Measurements from ENCODE around the gene EN2. TPM values are rescaled to one million over a fixed set of nuclear protein-coding genes. Genes with fewer than 3 reads are reported as not detected.

Gene EN2
- total RNA-seq, 2 donors from 2014 or later: not detected

DNA sequence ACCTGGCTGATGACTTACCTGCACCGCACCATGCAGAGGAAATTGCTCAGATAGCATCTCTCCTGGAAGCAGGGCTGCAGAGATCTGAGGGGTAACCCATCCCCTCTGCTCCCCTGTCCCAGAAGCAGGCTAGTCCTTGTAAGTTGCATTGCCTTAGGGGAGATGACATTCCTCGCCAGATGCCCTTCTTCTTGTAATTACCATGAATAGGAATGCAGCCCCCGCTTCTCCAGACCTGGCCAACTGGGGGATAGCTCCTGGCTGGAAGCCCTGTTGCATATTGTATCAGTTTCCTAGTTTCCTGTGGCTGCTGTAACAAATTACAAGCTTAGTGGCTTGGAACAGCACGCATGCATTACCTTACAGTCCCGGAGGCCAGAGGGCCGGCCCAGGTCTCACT, 47.5 kb upstream of the EN2 start:
- TF ChIP-seq CTCF (conservative IDR thresholded peaks at IDR 0.05): no peak
- Mint-ChIP-seq H3K4me3 (no peak overlapping the region), H3K4me1 (peaks cover 10% of the 10 kb centered on the region), H3K27ac (no peak overlapping the region), H3K9me3 (no peaks in the 10 kb centered on the region), H3K27me3 (ENCODE audit: insufficient read depth) (peaks cover 51% of the 10 kb centered on the region), H3K36me3 (ENCODE audit: low read depth) (no peaks in the 10 kb centered on the region)
- H3K4me3 ChIP-seq (ENCODE audit: low read length): no peak overlapping the region
- 60 to 89% methylated on average over 1 to 6 of the region's 6 CpGs for WGBS, 2 experiments (ENCODE audit: insufficient coverage in 1 of 2, insufficient read length in 1 of 2)
- no peaks in the 10 kb centered on the region for H3K9me3 ChIP-seq (ENCODE audit: control insufficient read depth, low read length)
- H3K27me3 ChIP-seq (ENCODE audit: control insufficient read depth, insufficient read depth, low read length, poor library complexity, severe bottlenecking): peaks cover 24% of the 10 kb centered on the region
- no peak overlapping the region for H3K9ac ChIP-seq (ENCODE audit: extremely low read depth, low read length, poor library complexity, severe bottlenecking)
- H3K27ac ChIP-seq (ENCODE audit: low read depth, low read length): no peak overlapping the region
- no peaks in the 10 kb centered on the region for H3K36me3 ChIP-seq (ENCODE audit: control insufficient read depth, insufficient read depth, low read length)
- peaks cover 6% of the 10 kb centered on the region for H3K4me1 ChIP-seq (ENCODE audit: control insufficient read depth, insufficient read depth, low read length)
- DNase-seq: peak; percentile 65

DNA sequence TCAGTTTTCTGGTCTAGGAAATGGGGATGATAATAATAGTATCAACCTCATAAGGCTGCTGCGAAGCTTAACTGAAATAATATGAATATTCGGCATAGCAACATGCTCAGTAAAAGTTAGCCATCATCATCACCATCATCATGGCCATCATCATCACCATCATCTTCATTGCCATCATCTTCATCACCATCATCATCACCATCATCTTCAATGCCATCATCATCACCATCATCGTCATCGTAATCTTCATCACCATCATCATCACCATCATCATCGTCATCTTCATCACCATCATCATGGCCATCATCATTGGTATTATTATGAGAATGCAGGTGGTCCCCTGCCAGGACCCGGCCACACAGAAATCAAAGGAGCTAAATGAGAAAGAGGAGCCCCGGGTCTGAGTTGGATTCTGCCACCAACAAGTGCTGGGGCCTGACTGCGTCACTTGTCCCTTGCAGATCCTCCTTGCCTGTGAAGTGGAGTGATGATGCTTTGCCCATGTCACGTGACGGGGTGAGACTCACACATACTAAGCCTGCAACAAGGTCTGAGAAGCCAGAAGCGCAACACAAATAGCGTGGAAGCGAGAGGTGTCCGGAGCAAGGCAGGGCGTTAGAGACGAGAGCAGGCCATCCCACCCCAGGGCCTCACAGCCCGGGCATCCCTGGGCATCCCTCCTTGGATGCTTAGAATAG, 46.1 kb upstream of the EN2 start:
- TF ChIP-seq CTCF (conservative IDR thresholded peaks at IDR 0.05): no peak
- no peaks in the 10 kb centered on the region for H3K36me3 Mint-ChIP-seq (ENCODE audit: low read depth)
- H3K27ac Mint-ChIP-seq: no peak overlapping the region
- no peak for DNase-seq
- H3K27ac ChIP-seq (ENCODE audit: low read depth, low read length): no peak overlapping the region
- H3K27me3 ChIP-seq (ENCODE audit: control insufficient read depth, insufficient read depth, low read length, poor library complexity, severe bottlenecking): peaks cover 24% of the 10 kb centered on the region
- H3K4me1 ChIP-seq (ENCODE audit: control insufficient read depth, insufficient read depth, low read length): peaks cover 6% of the 10 kb centered on the region
- no peaks in the 10 kb centered on the region for H3K9me3 Mint-ChIP-seq
- no peak overlapping the region for H3K4me3 ChIP-seq (ENCODE audit: low read length)
- H3K4me1 Mint-ChIP-seq: peaks cover 10% of the 10 kb centered on the region
- H3K36me3 ChIP-seq (ENCODE audit: control insufficient read depth, insufficient read depth, low read length): no peaks in the 10 kb centered on the region
- WGBS, 2 experiments (ENCODE audit: insufficient coverage in 1 of 2, insufficient read length in 1 of 2): 88 to 96% methylated on average over 13 to 17 of the region's 17 CpGs
- no peak overlapping the region for H3K9ac ChIP-seq (ENCODE audit: extremely low read depth, low read length, poor library complexity, severe bottlenecking)
- H3K27me3 Mint-ChIP-seq (ENCODE audit: insufficient read depth): peaks cover 52% of the 10 kb centered on the region
- no peak overlapping the region for H3K4me3 Mint-ChIP-seq
- H3K9me3 ChIP-seq (ENCODE audit: control insufficient read depth, low read length): no peaks in the 10 kb centered on the region

DNA sequence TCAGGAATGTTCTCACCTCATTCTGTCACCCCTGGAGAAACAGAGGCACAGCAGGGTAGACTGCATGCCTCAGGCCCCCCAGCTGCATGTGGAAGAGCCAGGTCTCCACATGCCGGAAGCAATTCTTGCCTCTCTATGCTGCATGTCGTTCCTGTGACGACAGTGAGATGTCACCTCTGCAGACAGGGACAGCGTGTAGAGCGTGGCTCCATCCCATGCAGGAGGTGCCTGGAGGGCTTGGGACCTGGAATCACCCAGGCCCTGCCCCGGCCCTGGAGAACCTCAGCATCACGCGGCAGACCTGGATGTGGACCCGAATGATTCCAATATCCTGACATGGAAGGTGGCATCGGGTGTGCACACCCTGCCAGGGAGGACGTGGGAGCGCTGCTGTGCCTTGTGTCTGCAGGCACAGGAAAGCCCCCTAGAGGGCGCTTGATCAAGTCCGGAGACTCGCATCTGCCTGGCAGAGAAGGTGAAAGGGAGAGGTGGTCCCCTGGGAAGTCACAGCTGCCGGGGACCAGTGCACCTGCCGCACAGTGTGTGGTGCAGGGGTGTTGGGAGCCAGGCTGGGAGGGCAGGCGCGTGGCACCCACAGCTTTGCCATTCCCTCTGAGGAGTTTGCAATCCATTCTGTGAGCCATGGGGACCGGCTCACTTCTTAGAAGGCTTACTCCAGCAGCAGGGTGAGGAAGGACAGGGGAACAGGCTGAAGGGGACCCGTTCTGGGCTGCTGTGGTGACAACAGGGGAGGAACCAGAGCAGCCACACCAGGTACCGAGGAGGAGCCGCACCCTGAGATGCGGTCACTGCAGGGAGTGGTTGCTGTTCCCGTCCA, 45.3 kb upstream of the EN2 start:
- Mint-ChIP-seq H3K4me1 (peaks cover 14% of the 10 kb centered on the region), H3K27me3 (ENCODE audit: insufficient read depth) (peaks cover 52% of the 10 kb centered on the region)
- DNase-seq: peak; percentile 92

More for the DNA sequence above, 45.3 kb upstream of the EN2 start:
- no peaks in the 10 kb centered on the region for H3K36me3 Mint-ChIP-seq (ENCODE audit: low read depth)
- no peak overlapping the region for H3K4me3 ChIP-seq (ENCODE audit: low read length)
- peaks cover 24% of the 10 kb centered on the region for H3K27me3 ChIP-seq (ENCODE audit: control insufficient read depth, insufficient read depth, low read length, poor library complexity, severe bottlenecking)
- peak; percentile 94 for TF ChIP-seq CTCF (conservative IDR thresholded peaks at IDR 0.05)
- H3K9me3 Mint-ChIP-seq: no peaks in the 10 kb centered on the region
- WGBS, 2 experiments (ENCODE audit: insufficient coverage in 1 of 2, insufficient read length in 1 of 2): 46% methylated on average over 18 to 25 of the region's 25 CpGs
- H3K9ac ChIP-seq (ENCODE audit: extremely low read depth, low read length, poor library complexity, severe bottlenecking): no peak overlapping the region
- no peak overlapping the region for H3K27ac Mint-ChIP-seq
- no peak overlapping the region for H3K27ac ChIP-seq (ENCODE audit: low read depth, low read length)
- no peaks in the 10 kb centered on the region for H3K36me3 ChIP-seq (ENCODE audit: control insufficient read depth, insufficient read depth, low read length)
- no peaks in the 10 kb centered on the region for H3K9me3 ChIP-seq (ENCODE audit: control insufficient read depth, low read length)
- no peak overlapping the region for H3K4me3 Mint-ChIP-seq
- H3K4me1 ChIP-seq (ENCODE audit: control insufficient read depth, insufficient read depth, low read length): peaks cover 6% of the 10 kb centered on the region

All from endodermal cell (in vitro differentiated cells).